ENCODE measurements around the gene VAC14. TPM values are rescaled to one million over a fixed set of nuclear protein-coding genes. Genes with fewer than 3 reads are reported as not detected.

The VAC14 gene
- polyA plus RNA-seq, 2 of the 4 experiments (the other 2 are of a cell fraction): 25.3 to 27.0 TPM

- CTCF ChIA-PET: interaction anchor here (1.8 to 1.9 kb wide), 2 partner anchors 12 to 23 kb away, joined by 10 read pairs; no protein-coding TSS in a partner anchor
- H3K4me2 ChIP-seq: no peak overlapping the region
- H3K4me1 ChIP-seq: peaks cover 68% of the 10 kb centered on the region
- TF ChIP-seq CBX8 (IDR thresholded peaks at IDR 0.05) (no peak), TFCP2L1 (CRISPR knock-in tag; IDR thresholded peaks at IDR 0.05) (no peak), ATOH8 (CRISPR knock-in tag; IDR thresholded peaks at IDR 0.05; ENCODE audit: low read depth) (no peak), E2F6 (IDR thresholded peaks at IDR 0.05; ENCODE audit: borderline replicate concordance, low read depth) (no peak), KDM1A (IDR thresholded peaks at IDR 0.05; ENCODE audit: low read depth) (no peak), CHD4 (IDR thresholded peaks at IDR 0.05; ENCODE audit: borderline replicate concordance) (no peak), CBX2 (IDR thresholded peaks at IDR 0.05; ENCODE audit: borderline replicate concordance, low read depth) (no peak), POLR2A (IDR thresholded peaks at IDR 0.05; ENCODE audit: low read length) (no peak), BHLHE40 (IDR thresholded peaks at IDR 0.05; ENCODE audit: low read depth, low read length) (no peak), MAZ (IDR thresholded peaks at IDR 0.05; ENCODE audit: borderline replicate concordance, low read depth, low read length) (no peak)
- WGBS (ENCODE audit: missing lambda C conversion rate): 73% methylated on average over 8 of the region's 8 CpGs
- H3K9me3 ChIP-seq: no peaks in the 10 kb centered on the region
- H3K4me3 ChIP-seq: no peak overlapping the region
- ATAC-seq (no peak), DNase-seq (ENCODE audit: low read depth in 1 of 2, low spot score in 1 of 2) (no peak), FAIRE-seq (no peak)
- peak overlapping the region; percentile 51 to 92; a peak in 5 of 6 replicates for H3K27ac ChIP-seq
- POLR2A ChIA-PET: no interaction called here
Observed at GRCh38 chr16:70702624-70703023, 98.3 kb downstream of the VAC14 start.

DNA sequence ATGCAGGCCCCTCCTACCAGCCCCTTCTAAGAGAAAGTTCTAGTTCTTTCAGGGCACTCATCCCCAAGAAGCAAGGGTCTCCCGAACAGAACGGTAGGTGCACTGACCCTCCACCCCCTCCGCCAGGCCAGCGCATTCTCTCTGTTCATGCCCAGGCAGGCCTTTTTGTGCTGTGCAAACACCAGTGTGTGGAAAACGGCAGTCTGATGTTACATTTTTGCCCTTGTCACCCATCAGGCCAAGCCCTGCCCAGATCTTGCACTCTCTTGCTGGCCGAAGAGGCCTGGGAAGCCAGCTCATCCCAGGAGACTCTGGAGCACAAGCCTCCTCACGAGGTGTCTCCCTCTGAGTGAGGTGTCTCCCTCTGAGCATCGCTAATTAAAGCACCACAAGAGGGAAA, 99.0 kb downstream of the VAC14 start:
- Histone ChIP-seq H3K4me2 (no peak overlapping the region), H3K4me3 (no peak overlapping the region), H3K4me1 (peaks cover 68% of the 10 kb centered on the region), H3K27ac (peak overlapping the region in 1 of 2 experiments; percentile 92; a peak in 3 of 6 replicates), H3K9me3 (no peaks in the 10 kb centered on the region)
- FAIRE-seq (no peak), ATAC-seq (no peak), DNase-seq (ENCODE audit: low read depth in 1 of 2, low spot score in 1 of 2) (no peak)
- WGBS (ENCODE audit: missing lambda C conversion rate): 82% methylated on average over 8 of the region's 8 CpGs
- POLR2A ChIA-PET: no interaction called here
- no peak for TF ChIP-seq TFCP2L1 (CRISPR knock-in tag; IDR thresholded peaks at IDR 0.05)
- no peak for TF ChIP-seq E2F6 (IDR thresholded peaks at IDR 0.05; ENCODE audit: borderline replicate concordance, low read depth)
- TF ChIP-seq EHMT2 (IDR thresholded peaks at IDR 0.05; ENCODE audit: low read depth): no peak
- no peak for TF ChIP-seq RCOR1 (IDR thresholded peaks at IDR 0.05; ENCODE audit: low read depth, low read length)
- TF ChIP-seq CBX2 (IDR thresholded peaks at IDR 0.05; ENCODE audit: borderline replicate concordance, low read depth): no peak
- TF ChIP-seq BHLHE40 (IDR thresholded peaks at IDR 0.05; ENCODE audit: low read depth, low read length): no peak
- TF ChIP-seq RNF2 (IDR thresholded peaks at IDR 0.05; ENCODE audit: borderline replicate concordance, low read depth): no peak
- TF ChIP-seq KDM1A (IDR thresholded peaks at IDR 0.05; ENCODE audit: low read depth): no peak
- CTCF ChIA-PET: interaction anchor here (1.8 to 1.9 kb wide), 2 partner anchors 13 to 22 kb away, joined by 10 read pairs; no protein-coding TSS in a partner anchor

GRCh38 chr16:70701596-70701995, 99.4 kb downstream of the VAC14 start:
- Histone ChIP-seq H3K9me3 (no peaks in the 10 kb centered on the region), H3K4me2 (no peak overlapping the region), H3K4me3 (no peak overlapping the region), H3K4me1 (peaks cover 68% of the 10 kb centered on the region), H3K27ac (peak overlapping the region in 1 of 2 experiments; percentile 92; a peak in 4 of 6 replicates)
- ATAC-seq (no peak), FAIRE-seq (no peak), DNase-seq (ENCODE audit: low read depth in 1 of 2, low spot score in 1 of 2) (no peak)
- 91% methylated on average over 9 of the region's 9 CpGs for WGBS (ENCODE audit: missing lambda C conversion rate)
- CTCF ChIA-PET: no interaction called here
- TF ChIP-seq ESRRA (IDR thresholded peaks at IDR 0.05; ENCODE audit: borderline replicate concordance, low read length) (no peak), RNF2 (IDR thresholded peaks at IDR 0.05; ENCODE audit: borderline replicate concordance, low read depth) (no peak), HDAC2 (IDR thresholded peaks at IDR 0.05) (no peak), FOSB (CRISPR knock-in tag; IDR thresholded peaks at IDR 0.05) (no peak), RAD21 (conservative IDR thresholded peaks at IDR 0.05 in 1 of 2, IDR thresholded peaks at IDR 0.05 in 1 of 2) (no peak), TP53 (CRISPR knock-in tag; IDR thresholded peaks at IDR 0.05) (no peak), CEBPB (IDR thresholded peaks at IDR 0.05) (no peak), ZC3H11A (IDR thresholded peaks at IDR 0.05) (no peak), RARB (CRISPR knock-in tag; IDR thresholded peaks at IDR 0.05) (no peak), SREBF2 (IDR thresholded peaks at IDR 0.05) (no peak), ZFP36 (IDR thresholded peaks at IDR 0.05; ENCODE audit: borderline replicate concordance, partially characterized antibody) (no peak), HOXA7 (CRISPR knock-in tag; IDR thresholded peaks at IDR 0.05) (no peak), HMGXB4 (CRISPR knock-in tag; IDR thresholded peaks at IDR 0.05; ENCODE audit: borderline replicate concordance) (no peak), RCOR1 (IDR thresholded peaks at IDR 0.05; ENCODE audit: low read depth, low read length) (no peak)
- POLR2A ChIA-PET: no interaction called here

Measured in A549 (cell line).